ENCODE results near the gene ARHGEF1.

Gene ARHGEF1

DNA sequence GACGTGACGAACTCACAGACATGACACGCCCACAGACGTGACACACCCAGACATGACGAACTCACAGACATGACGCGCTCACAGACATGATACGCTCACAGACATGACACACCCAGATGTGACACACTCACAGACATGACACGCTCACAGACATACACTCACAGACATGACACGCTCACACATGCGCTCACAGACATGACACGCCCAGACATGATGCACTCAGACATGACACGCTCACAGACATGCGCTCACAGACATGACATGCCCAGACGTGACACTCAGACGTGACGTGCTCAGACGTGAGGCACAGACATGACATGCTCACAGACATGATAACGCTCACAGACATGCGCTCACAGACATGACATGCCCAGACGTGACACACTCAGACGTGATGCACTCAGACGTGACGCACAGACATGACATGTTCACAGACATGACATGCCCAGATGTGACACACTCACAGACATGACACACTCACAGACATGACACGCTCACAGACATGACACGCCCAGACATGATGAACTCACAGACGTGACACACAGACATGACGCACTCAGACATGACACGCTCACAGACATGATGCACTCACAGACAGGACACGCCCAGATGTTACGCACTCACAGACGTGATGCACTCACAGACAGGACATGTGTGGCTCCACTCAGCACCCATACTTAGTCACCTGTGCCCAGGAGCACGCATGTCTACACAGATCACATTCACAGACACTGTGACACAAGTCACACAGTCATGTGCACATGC lies 37.1 kb downstream of the ARHGEF1 start:
- TF ChIP-seq POLR2AphosphoS5 (IDR thresholded peaks at IDR 0.05; ENCODE audit: low read depth, low read length) (no peak), TAF1 (IDR thresholded peaks at IDR 0.05; ENCODE audit: borderline replicate concordance, insufficient read depth, low read length) (no peak), SIN3A (IDR thresholded peaks at IDR 0.05; ENCODE audit: borderline replicate concordance, insufficient read depth, low read length) (no peak), FOXP2 (optimal IDR thresholded peaks at IDR 0.05; ENCODE audit: borderline replicate concordance, extremely low read depth, extremely low read length, insufficient read depth) (no peak)
- TF ChIP-seq, protein P1, sequence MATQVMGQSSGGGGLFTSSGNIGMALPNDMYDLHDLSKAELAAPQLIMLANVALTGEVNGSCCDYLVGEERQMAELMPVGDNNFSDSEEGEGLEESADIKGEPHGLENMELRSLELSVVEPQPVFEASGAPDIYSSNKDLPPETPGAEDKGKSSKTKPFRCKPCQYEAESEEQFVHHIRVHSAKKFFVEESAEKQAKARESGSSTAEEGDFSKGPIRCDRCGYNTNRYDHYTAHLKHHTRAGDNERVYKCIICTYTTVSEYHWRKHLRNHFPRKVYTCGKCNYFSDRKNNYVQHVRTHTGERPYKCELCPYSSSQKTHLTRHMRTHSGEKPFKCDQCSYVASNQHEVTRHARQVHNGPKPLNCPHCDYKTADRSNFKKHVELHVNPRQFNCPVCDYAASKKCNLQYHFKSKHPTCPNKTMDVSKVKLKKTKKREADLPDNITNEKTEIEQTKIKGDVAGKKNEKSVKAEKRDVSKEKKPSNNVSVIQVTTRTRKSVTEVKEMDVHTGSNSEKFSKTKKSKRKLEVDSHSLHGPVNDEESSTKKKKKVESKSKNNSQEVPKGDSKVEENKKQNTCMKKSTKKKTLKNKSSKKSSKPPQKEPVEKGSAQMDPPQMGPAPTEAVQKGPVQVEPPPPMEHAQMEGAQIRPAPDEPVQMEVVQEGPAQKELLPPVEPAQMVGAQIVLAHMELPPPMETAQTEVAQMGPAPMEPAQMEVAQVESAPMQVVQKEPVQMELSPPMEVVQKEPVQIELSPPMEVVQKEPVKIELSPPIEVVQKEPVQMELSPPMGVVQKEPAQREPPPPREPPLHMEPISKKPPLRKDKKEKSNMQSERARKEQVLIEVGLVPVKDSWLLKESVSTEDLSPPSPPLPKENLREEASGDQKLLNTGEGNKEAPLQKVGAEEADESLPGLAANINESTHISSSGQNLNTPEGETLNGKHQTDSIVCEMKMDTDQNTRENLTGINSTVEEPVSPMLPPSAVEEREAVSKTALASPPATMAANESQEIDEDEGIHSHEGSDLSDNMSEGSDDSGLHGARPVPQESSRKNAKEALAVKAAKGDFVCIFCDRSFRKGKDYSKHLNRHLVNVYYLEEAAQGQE (IDR thresholded peaks at IDR 0.05; ENCODE audit: insufficient read depth in 1 of 2, low read depth in 2 of 2, low read length in 2 of 2): no peak

DNA sequence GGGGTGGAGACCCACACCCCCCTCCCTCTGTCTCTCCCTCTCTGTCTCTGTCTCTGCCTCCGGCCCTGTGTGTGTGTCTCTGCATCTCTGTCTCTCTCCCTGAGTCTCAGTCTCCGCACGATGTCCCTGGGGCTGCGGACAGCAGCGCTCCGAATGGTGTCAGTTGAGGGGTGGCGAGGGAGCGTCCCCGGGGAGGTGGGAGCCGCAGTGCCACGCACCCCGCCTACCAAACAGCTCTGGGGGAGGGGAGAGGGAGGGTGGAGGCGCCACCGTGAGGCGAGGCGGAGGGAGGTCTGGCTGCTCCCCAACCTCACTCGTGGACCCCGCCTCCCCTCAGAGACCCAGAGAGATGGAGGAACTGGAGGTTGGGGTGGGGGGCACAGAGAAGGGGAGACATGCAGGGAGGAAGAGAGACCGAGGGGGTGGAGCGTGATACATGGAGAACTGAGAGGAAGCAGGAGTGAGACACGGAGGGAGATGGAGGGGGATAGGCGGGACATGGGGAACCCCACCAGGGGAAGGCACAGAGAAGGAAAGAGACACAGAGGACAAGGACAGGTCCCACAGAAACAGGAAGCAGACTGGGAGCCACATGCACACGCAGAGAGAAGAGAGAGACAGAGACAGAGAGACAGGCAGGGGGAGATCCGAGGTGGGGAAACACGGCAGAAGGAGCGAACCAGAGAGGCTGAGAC lies 38.0 kb downstream of the ARHGEF1 start:
- TF ChIP-seq SIN3A (IDR thresholded peaks at IDR 0.05; ENCODE audit: borderline replicate concordance, insufficient read depth, low read length) (no peak), POLR2AphosphoS5 (IDR thresholded peaks at IDR 0.05; ENCODE audit: low read depth, low read length) (no peak), TAF1 (IDR thresholded peaks at IDR 0.05; ENCODE audit: borderline replicate concordance, insufficient read depth, low read length) (no peak), FOXP2 (optimal IDR thresholded peaks at IDR 0.05; ENCODE audit: borderline replicate concordance, extremely low read depth, extremely low read length, insufficient read depth) (no peak)
- TF ChIP-seq, protein P1 (IDR thresholded peaks at IDR 0.05; ENCODE audit: insufficient read depth in 1 of 2, low read depth in 2 of 2, low read length in 2 of 2): no peak

DNA sequence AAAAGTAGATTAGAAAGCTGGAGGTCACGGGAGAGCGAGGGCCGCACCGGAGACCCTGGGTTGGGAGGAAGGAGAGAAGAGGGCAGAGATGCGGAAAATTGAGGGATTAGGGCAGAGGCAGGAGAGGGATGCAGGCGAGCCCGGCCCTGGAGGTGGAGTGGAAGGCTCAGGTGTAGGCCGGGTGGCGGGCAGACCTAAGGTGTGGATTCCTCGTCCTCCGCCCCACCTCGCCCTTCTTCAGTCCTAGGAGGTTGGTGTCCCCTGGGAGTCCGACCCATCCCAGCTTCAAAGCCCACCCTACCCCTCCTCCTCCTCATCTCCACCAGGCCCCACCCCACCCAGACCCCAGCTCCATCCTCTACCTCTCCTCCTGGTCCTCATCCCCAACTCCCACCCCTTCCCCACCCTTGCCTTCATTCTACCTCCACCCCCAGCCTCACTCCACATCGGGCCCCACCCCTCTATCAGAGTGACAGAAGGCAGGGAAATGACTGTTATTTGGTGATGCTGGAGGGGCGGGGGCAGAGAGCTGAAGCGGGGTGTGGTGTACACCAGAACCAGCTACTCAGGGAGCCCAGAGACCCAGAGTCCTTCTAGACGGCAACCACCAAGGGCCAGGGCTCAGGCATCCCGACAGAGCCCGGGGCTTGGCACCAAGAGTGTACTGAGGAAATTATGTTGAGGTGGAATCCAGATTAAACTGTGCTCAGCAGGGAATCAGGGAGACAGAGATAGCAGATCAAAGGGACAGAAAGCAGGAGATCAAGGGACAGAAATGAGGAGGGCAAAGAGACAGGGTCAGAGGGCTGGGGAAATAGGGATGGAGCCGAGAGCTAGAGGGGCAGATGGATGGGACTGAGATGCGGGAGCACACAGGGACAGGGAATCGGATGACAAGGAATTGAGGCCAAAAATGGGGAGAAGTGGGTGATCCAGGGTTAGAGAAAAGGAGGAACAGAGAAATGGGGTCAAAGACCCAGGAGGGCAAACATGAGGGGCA lies 38.9 kb downstream of the ARHGEF1 start:
- TF ChIP-seq POLR2AphosphoS5 (IDR thresholded peaks at IDR 0.05; ENCODE audit: low read depth, low read length) (no peak), FOXP2 (optimal IDR thresholded peaks at IDR 0.05; ENCODE audit: borderline replicate concordance, extremely low read depth, extremely low read length, insufficient read depth) (no peak), TAF1 (IDR thresholded peaks at IDR 0.05; ENCODE audit: borderline replicate concordance, insufficient read depth, low read length) (no peak), SIN3A (IDR thresholded peaks at IDR 0.05; ENCODE audit: borderline replicate concordance, insufficient read depth, low read length) (no peak)
- TF ChIP-seq, protein P1 (IDR thresholded peaks at IDR 0.05; ENCODE audit: insufficient read depth in 1 of 2, low read depth in 2 of 2, low read length in 2 of 2): no peak

DNA sequence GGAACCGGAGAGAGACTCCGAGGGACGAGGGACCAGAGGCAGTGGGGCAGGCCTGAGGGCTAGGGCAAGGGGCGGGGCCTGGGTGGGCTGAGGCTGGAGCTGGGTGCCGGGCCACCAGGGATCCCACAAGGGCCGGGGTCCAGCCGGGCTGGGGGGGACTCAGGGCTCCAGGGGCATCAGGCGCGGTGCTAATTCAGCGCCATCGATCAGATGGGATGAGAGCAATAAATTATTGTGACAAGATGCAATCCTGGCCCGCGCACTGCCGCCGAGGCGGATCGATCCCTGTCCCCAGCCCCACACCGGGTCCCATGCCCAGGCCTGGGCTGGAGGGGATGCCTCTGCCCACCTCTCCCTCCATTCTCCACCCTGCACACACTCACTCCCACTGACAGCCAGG lies 39.6 kb downstream of the ARHGEF1 start:
- TF ChIP-seq, protein P1 (IDR thresholded peaks at IDR 0.05; ENCODE audit: insufficient read depth in 1 of 2, low read depth in 2 of 2, low read length in 2 of 2): no peak
- no peak for TF ChIP-seq SIN3A (IDR thresholded peaks at IDR 0.05; ENCODE audit: borderline replicate concordance, insufficient read depth, low read length)
- no peak for TF ChIP-seq FOXP2 (optimal IDR thresholded peaks at IDR 0.05; ENCODE audit: borderline replicate concordance, extremely low read depth, extremely low read length, insufficient read depth)
- TF ChIP-seq TAF1 (IDR thresholded peaks at IDR 0.05; ENCODE audit: borderline replicate concordance, insufficient read depth, low read length): no peak
- no peak for TF ChIP-seq POLR2AphosphoS5 (IDR thresholded peaks at IDR 0.05; ENCODE audit: low read depth, low read length)

All from PFSK-1 (cell line).